ENCODE results near the gene PSTPIP2. TPM values are rescaled to one million over a fixed set of nuclear protein-coding genes. Genes with fewer than 3 reads are reported as not detected.
A peak's percentile ranks its signal among the peaks of the same experiment; 100 is the strongest.

PSTPIP2 gene
- total RNA-seq, 6 experiments from 2014 or later, result 4.0 to 15.2 (median 8.6) TPM

GRCh38 chr18:46046688-46047087 is 25.4 kb downstream of the PSTPIP2 start:
- H3K27ac ChIP-seq, result no peak overlapping the region
- no peak for ATAC-seq
- 89% methylated on average over 1 of the region's 2 CpGs for WGBS (ENCODE audit: insufficient coverage, low coverage, low lambda C conversion rate, missing lambda C conversion rate)
- H3K9me3 ChIP-seq, result no peaks in the 10 kb centered on the region
- intact Hi-C loops (cut with DNase I), result no loop called here
- DNase-seq, result no peak
- no peak for TF ChIP-seq POLR2A (IDR thresholded peaks at IDR 0.05)
- TF ChIP-seq, protein P1, sequence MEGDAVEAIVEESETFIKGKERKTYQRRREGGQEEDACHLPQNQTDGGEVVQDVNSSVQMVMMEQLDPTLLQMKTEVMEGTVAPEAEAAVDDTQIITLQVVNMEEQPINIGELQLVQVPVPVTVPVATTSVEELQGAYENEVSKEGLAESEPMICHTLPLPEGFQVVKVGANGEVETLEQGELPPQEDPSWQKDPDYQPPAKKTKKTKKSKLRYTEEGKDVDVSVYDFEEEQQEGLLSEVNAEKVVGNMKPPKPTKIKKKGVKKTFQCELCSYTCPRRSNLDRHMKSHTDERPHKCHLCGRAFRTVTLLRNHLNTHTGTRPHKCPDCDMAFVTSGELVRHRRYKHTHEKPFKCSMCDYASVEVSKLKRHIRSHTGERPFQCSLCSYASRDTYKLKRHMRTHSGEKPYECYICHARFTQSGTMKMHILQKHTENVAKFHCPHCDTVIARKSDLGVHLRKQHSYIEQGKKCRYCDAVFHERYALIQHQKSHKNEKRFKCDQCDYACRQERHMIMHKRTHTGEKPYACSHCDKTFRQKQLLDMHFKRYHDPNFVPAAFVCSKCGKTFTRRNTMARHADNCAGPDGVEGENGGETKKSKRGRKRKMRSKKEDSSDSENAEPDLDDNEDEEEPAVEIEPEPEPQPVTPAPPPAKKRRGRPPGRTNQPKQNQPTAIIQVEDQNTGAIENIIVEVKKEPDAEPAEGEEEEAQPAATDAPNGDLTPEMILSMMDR (IDR thresholded peaks at IDR 0.05), result no peak
- no peak overlapping the region for H3K4me3 ChIP-seq
- no peaks in the 10 kb centered on the region for H3K27me3 ChIP-seq
- no peaks in the 10 kb centered on the region for H3K36me3 ChIP-seq
- H3K4me1 ChIP-seq, result peaks cover 0 to 9% (median 4%) of the 10 kb centered on the region in 4 donors

- H3K27ac ChIP-seq, result no peak overlapping the region
- no peaks in the 10 kb centered on the region for H3K36me3 ChIP-seq
- H3K4me1 ChIP-seq, result peaks cover 0 to 4% (median 1%) of the 10 kb centered on the region in 4 donors
- no peaks in the 10 kb centered on the region for H3K27me3 ChIP-seq
- no peak for DNase-seq
- WGBS (ENCODE audit: insufficient coverage, low coverage, low lambda C conversion rate, missing lambda C conversion rate), result no CpG with 5 or more reads among the region's 6 CpGs
- no peak overlapping the region for H3K4me3 ChIP-seq
- TF ChIP-seq, protein P1 (IDR thresholded peaks at IDR 0.05), result no peak
- no peak for TF ChIP-seq POLR2A (IDR thresholded peaks at IDR 0.05)
- intact Hi-C loops (cut with DNase I), result no loop called here
- no peaks in the 10 kb centered on the region for H3K9me3 ChIP-seq
- no peak for ATAC-seq
Measured at GRCh38 chr18:46046126-46046525, 25.9 kb downstream of the PSTPIP2 start.

GRCh38 chr18:46042571-46043123 is 29.4 kb downstream of the PSTPIP2 start:
- DNase-seq, result no peak
- no peak for ATAC-seq
- no peaks in the 10 kb centered on the region for H3K27me3 ChIP-seq
- H3K36me3 ChIP-seq, result no peaks in the 10 kb centered on the region
- WGBS (ENCODE audit: insufficient coverage, low coverage, low lambda C conversion rate, missing lambda C conversion rate), result 56% methylated on average over 2 of the region's 3 CpGs
- H3K4me3 ChIP-seq, result no peak overlapping the region
- H3K9me3 ChIP-seq, result no peaks in the 10 kb centered on the region
- intact Hi-C loops (cut with DNase I), result no loop called here
- H3K4me1 ChIP-seq, result peaks cover 0 to 6% (median 3%) of the 10 kb centered on the region in 4 donors
- no peak for TF ChIP-seq POLR2A (IDR thresholded peaks at IDR 0.05)
- TF ChIP-seq, protein P1 (IDR thresholded peaks at IDR 0.05), result no peak
- no peak overlapping the region for H3K27ac ChIP-seq

- TF ChIP-seq, protein P1 (IDR thresholded peaks at IDR 0.05), result no peak
- TF ChIP-seq POLR2A (IDR thresholded peaks at IDR 0.05), result no peak
- DNase-seq, result no peak
- Histone ChIP-seq H3K4me3 (no peak overlapping the region), H3K9me3 (no peaks in the 10 kb centered on the region), H3K27me3 (no peaks in the 10 kb centered on the region), H3K27ac (no peak overlapping the region), H3K4me1 (peaks cover 0 to 9% (median 4%) of the 10 kb centered on the region in 4 donors), H3K36me3 (no peaks in the 10 kb centered on the region)
- 94% methylated on average over 2 of the region's 5 CpGs for WGBS (ENCODE audit: insufficient coverage, low coverage, low lambda C conversion rate, missing lambda C conversion rate)
- intact Hi-C loops (cut with DNase I), result no loop called here
- peak in 1 of 4 donors; percentile 18 for ATAC-seq
Measured at GRCh38 chr18:46040747-46041104, 31.3 kb downstream of the PSTPIP2 start.

Data from right lobe of liver (tissue), 6 donors.